ENCODE results near the gene DUOX2.

DNA sequence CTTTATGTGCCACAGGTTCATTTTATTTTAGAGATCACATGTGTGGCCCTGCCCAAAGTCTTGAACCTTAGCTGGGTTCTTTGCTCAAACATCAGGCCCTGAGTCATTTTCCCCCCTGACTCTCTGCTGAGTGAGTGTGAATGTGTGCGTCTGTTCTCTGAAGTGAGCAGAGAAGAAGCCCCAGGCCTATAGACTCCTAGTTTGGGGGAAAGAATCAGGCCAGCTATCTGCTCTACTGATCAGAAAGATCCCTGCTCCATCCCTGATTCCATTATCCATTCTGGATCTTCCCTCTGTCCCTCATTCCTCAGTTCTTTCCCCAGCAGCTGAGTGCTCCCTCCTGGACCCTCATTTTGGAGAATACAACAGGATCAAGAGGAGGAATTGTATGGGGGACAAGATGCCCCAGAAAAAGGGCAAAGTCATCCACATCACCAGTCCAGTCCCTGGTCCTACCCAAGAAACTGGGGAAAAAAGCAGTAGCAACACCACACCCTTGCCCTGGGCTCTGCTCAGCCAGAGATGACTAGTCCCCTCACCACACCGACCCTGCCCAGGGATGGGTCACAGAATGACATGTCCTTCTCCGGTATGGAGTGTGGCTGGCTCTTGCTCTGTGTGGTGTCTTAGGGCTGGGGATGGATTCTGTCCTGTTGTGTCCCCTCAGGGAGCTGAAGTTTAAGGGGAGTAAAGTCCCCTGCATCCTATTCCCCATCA, 19.0 kb upstream of the DUOX2 start:
- TF ChIP-seq, protein P1, sequence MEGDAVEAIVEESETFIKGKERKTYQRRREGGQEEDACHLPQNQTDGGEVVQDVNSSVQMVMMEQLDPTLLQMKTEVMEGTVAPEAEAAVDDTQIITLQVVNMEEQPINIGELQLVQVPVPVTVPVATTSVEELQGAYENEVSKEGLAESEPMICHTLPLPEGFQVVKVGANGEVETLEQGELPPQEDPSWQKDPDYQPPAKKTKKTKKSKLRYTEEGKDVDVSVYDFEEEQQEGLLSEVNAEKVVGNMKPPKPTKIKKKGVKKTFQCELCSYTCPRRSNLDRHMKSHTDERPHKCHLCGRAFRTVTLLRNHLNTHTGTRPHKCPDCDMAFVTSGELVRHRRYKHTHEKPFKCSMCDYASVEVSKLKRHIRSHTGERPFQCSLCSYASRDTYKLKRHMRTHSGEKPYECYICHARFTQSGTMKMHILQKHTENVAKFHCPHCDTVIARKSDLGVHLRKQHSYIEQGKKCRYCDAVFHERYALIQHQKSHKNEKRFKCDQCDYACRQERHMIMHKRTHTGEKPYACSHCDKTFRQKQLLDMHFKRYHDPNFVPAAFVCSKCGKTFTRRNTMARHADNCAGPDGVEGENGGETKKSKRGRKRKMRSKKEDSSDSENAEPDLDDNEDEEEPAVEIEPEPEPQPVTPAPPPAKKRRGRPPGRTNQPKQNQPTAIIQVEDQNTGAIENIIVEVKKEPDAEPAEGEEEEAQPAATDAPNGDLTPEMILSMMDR (IDR thresholded peaks at IDR 0.05; ENCODE audit: low read length) = no peak
- no peak for TF ChIP-seq EZH2 (IDR thresholded peaks at IDR 0.05; ENCODE audit: borderline replicate concordance, low read length)

Measured in OCI-LY1 (cell line).